ENCODE data around the gene C3orf33.
A peak's percentile ranks its signal among the peaks of the same experiment; 100 is the strongest.

C3orf33 gene

DNA sequence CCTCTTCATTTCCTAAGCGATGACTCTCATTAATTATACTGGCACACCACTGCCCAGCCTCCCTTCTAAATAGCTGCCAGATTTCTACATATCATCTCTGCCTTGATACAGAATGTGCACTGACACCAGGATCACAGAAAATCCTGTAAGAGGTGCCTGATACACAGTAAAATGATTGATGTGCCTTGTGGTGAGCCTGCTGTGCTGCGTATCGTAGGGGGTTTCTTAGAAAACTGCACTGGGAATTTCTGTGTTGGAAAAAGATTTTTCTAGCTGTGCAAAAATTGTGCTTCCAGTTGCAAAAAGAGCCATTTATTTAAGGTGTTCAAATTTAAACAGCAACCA lies 58.2 kb downstream of the C3orf33 start:
- H3K4me3 ChIP-seq (ENCODE audit: control insufficient read depth, low read depth, low read length): no peak overlapping the region
- DNase-seq (ENCODE audit: low read depth): no peak
- TF ChIP-seq, protein P1, sequence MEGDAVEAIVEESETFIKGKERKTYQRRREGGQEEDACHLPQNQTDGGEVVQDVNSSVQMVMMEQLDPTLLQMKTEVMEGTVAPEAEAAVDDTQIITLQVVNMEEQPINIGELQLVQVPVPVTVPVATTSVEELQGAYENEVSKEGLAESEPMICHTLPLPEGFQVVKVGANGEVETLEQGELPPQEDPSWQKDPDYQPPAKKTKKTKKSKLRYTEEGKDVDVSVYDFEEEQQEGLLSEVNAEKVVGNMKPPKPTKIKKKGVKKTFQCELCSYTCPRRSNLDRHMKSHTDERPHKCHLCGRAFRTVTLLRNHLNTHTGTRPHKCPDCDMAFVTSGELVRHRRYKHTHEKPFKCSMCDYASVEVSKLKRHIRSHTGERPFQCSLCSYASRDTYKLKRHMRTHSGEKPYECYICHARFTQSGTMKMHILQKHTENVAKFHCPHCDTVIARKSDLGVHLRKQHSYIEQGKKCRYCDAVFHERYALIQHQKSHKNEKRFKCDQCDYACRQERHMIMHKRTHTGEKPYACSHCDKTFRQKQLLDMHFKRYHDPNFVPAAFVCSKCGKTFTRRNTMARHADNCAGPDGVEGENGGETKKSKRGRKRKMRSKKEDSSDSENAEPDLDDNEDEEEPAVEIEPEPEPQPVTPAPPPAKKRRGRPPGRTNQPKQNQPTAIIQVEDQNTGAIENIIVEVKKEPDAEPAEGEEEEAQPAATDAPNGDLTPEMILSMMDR (conservative IDR thresholded peaks at IDR 0.05; ENCODE audit: control insufficient read depth, insufficient read depth, low read depth, low read length): no peak

DNA sequence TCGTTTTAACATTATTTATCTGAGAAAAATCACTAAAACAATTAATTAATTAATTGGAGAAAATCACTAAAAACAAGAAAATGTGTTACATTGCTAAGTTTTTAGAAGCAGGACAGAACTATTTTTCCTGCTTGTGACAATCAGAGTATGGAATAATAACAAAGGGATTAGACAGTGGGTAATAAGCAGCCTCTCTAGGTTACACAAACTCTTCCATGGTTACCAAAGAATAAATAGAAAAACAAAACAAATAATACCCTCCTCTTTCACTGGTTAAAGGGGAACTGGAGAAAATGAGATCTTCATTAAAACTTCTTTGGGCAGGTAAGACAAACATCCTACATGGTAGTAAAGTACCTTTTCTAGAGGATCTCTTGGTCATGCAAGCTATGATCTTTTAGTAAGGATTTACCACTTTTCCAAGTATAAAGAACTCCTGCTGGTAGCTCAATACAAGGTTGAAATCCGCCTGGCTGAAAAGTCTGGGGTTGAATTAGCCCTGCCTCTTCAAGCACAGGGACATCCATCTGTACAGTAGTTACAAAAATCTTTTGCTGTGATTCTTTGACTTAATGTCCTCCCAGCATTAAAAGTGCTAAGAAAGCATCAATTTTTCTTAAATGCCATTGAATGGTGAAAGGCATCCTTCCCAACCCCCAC lies 58.7 kb downstream of the C3orf33 start:
- H3K4me3 ChIP-seq (ENCODE audit: control insufficient read depth, low read depth, low read length): no peak overlapping the region
- TF ChIP-seq, protein P1 (conservative IDR thresholded peaks at IDR 0.05; ENCODE audit: control insufficient read depth, insufficient read depth, low read depth, low read length): no peak
- DNase-seq (ENCODE audit: low read depth): no peak

DNA sequence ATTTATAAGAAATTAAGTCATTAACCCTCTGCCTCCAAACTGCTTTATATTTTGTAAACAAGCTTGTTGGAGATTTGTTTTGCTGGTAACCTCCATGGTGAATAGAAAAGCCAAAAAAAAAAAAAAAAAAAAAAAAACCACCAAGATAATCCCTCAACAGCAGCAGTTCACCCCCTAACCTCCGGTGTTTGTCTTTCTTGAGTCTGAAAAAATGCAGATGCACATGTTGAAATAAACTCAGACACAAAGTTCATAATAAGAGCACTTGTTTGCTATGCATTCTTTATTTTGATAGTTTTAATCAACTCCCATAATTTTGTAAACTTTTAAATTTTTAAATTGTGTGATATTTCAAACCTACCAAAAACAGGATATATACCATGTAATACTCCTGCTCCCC lies 59.4 kb downstream of the C3orf33 start:
- no peak overlapping the region for H3K4me3 ChIP-seq (ENCODE audit: control insufficient read depth, low read depth, low read length)
- no peak for DNase-seq (ENCODE audit: low read depth)
- TF ChIP-seq, protein P1 (conservative IDR thresholded peaks at IDR 0.05; ENCODE audit: control insufficient read depth, insufficient read depth, low read depth, low read length): no peak

DNA sequence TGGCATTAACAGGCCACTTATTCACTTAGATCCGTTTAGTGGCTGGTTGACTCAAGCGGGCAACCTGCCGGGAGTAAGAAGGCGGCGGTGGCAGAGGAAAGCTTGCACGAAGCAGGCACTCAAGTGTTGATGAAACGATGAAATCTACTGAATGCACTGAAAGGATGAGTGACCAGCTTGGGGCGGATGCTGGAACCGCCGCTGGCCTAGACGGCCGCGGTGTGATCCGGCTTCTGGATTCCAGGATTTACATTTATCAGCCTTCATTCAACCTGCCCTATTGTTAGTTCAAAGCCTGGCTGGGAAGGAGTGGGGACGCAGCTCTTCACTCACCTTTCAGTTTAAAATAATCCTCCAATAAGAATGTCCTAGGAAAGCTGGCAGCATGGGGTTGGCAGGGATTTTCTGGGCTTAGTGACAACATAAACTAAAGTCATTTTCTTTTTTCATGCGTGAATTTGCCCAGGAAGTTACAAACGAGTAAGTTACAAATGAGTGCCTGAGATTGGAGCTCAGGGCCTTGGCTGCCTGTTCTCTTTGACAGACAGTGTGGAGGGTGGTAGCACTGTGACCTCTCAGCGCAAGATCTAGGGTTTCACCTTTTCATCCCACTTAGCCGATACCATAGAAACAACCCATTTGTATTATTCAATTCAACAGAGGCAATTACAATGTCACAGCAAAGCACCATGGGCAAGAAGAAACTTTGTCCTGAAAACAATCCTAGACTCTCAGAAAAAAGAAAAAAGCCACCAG lies 60.1 kb downstream of the C3orf33 start:
- TF ChIP-seq, protein P1 (conservative IDR thresholded peaks at IDR 0.05; ENCODE audit: control insufficient read depth, insufficient read depth, low read depth, low read length): no peak
- DNase-seq (ENCODE audit: low read depth): no peak
- no peak overlapping the region for H3K4me3 ChIP-seq (ENCODE audit: control insufficient read depth, low read depth, low read length)

DNA sequence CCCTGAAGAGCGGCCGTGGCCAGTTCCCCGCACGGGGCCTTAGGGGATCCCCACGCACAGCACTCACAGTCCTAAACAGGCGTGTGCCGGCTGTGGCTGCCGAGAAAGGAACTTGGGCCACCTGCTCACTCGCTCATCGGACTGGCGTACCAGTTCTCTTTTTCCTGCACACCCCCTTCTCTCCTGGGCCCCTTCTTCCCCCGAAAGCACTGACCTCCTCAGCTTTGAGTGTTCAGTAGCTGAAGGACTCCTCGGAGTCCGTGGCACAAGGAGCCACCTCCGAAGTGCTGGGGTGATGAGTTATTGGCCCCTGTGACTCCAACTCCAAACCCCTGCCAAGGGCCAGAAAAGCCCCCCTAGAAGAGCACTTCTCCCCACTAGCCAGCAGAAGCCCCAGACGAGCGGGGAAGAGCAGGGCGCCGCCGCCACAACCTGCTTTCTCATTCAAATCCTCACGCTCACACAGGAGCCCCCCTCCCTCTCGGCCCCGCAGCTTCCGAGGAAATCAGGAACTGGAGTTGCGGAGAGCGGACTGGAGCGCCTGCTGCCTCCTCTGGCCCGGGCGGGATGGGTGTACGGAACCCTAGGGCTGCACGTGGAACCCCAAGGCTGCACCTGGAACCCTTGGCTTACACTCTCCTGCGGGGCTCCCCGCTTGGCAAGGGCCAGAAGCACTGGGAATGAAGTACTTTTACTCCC lies 61.3 kb downstream of the C3orf33 start, which contains the start of gene PLCH1:
Gene PLCH1 (minus strand): TSS at position 446 of the 699 bp plus-strand sequence. CDS start 40,847 bp downstream, outside the sequence.
- TF ChIP-seq, protein P1 (conservative IDR thresholded peaks at IDR 0.05; ENCODE audit: control insufficient read depth, insufficient read depth, low read depth, low read length): no peak
- DNase-seq (ENCODE audit: low read depth): peak; percentile 39
- peak within 1 kb of the TSS; percentile 70 for H3K4me3 ChIP-seq (ENCODE audit: control insufficient read depth, low read depth, low read length)

DNA sequence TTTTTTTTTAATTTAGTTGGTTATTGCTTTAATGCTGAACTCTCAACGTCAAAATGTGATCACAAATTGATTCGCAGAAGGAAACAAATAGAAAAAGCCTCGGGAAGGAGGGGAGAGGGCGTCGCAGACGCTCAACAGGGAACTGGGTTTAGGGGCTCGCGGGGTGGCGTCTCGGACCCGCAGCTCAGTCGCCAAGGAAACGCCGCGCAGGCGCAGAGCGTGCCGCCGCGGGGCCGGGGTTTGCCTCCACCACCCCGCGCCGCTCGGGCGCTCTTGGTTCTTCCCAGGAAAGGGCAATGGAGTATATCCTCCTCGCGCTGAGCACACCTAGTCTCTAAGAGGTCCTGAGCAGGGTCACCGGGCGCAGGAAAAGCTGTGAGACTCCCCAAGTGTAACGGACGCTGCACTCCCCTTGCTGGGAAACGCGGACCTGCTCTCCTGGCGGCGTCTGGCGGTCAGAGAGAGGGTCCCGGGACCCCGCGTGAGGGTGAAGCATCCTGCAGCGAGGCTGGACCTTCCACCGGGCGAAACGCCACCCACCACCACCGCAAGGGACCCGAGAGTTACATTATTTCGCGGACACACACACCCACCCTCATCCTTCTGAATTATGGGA lies 62.0 kb downstream of the C3orf33 start:
- TF ChIP-seq, protein P1 (conservative IDR thresholded peaks at IDR 0.05; ENCODE audit: control insufficient read depth, insufficient read depth, low read depth, low read length): no peak
- peak overlapping the region; percentile 70 for H3K4me3 ChIP-seq (ENCODE audit: control insufficient read depth, low read depth, low read length)
- no peak for DNase-seq (ENCODE audit: low read depth)

Data from fibroblast of mammary gland (primary cell).